ENCODE measurements around the gene DIP2C.

DIP2C gene

DNA sequence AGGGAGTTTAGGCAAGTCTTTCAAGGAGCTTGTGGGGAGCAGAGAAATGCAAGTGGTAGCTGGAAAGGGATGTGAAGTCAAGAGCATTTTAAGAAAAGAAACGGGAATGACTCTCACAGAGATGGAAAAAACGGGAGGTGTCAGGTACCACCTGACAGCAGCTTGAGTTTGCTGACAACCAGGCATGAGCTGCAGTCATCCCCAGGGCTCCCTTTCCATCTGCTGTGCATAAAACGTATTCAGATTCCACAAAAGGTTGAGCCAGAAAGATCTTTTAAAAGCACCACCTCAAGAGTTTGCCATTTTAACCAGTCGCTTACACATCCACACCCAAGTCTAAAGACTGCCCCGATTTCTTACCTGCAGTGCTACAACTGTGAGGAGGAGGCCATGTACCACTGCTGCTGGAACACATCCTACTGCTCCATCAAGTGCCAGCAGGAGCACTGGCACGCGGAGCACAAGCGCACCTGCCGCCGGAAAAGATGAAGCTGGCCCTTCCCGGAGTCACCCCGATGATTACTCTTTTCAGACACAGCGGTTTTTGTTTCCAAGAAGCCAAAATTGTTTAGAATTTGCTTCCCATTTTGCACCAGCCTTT, 437.4 kb downstream of the DIP2C start:
- DNase-seq: no peak

DNA sequence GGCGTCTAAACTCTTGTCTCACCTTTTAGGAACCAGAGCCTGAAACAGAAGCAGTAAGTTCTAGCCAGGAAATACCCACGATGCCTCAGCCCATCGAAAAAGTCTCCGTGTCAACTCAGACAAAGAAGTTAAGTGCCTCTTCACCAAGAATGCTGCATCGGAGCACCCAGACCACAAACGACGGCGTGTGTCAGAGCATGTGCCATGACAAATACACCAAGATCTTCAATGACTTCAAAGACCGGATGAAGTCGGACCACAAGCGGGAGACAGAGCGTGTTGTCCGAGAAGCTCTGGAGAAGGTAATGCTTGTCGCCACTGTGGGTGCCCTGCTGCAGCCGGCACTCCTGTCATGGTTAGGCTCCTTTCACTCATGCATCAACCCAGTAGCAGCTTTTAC, 441.2 kb downstream of the DIP2C start:
- DNase-seq: no peak

- DNase-seq: no peak
These were observed 442.0 kb downstream of the DIP2C start for GRCh38 chr10:247480-247879.

GRCh38 chr10:246431-246830, 443.0 kb downstream of the DIP2C start:
- no peak for DNase-seq

GRCh38 chr10:244227-244626, 445.2 kb downstream of the DIP2C start:
- no peak for DNase-seq

GRCh38 chr10:241966-242643, 447.4 kb downstream of the DIP2C start:
- no peak for DNase-seq

DNA sequence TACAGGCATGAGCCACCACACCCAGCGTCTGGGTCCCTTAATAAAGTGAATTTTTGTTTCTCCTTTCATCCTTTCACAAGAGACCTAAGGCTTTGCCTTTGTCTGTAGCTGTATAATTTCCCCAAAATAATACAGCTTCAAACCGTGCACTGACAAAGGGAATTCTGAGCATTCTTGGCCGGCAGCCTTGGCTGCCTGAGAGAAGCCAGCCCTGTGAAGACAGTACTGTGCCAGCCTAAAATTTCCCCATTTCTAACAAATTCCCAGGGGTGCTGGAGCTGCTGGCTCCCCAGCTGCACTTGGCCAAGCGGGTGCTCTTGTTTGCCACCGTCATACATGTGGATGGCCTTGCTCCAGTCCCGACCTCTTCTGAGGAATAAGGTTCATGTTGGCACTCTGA, 448.0 kb downstream of the DIP2C start:
- DNase-seq: no peak

- no peak for DNase-seq
These were observed 450.4 kb downstream of the DIP2C start for GRCh38 chr10:239109-239508.

DNA sequence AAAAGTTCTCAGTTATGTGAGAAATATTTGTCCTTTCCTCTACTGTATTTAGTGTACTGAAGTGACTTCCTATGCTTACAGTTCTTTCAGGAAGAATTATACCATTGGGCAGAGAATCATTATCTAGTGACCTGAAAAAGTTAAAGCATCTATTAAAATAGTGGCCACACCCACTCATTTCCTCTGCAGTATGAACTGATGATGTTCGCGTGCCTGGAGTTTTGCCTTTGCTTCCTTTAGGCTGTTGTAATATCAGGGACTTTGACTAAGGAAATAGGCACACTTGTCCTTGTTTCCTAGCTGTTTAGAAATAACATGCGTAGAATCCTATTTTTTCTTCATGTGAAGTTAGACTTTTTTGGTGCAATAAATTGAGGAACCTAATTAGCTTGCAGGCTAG, 453.6 kb downstream of the DIP2C start:
- DNase-seq: no peak

GRCh38 chr10:234708-235406, 454.6 kb downstream of the DIP2C start:
- DNase-seq: no peak

DNA sequence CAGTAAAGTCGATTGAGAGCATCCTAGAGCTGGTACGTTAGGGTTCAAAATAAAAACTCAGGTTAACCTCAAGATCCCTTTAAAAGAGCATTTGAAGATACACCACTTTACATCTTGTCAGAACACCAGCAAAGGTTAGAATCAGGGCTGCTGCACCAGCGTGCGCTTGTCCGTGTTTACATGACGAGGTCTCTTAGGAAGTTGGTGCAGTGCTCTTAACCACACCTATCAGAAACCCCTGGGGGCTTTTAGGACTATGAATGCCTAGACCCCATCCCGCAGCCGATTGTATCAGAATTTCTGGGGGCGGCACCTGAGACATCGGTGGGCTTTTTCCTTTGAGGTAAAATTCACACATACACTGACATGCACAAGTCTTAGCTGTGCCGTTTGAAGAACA, 456.6 kb downstream of the DIP2C start:
- DNase-seq: no peak

GRCh38 chr10:232061-232460, 457.4 kb downstream of the DIP2C start:
- DNase-seq: no peak

DNA sequence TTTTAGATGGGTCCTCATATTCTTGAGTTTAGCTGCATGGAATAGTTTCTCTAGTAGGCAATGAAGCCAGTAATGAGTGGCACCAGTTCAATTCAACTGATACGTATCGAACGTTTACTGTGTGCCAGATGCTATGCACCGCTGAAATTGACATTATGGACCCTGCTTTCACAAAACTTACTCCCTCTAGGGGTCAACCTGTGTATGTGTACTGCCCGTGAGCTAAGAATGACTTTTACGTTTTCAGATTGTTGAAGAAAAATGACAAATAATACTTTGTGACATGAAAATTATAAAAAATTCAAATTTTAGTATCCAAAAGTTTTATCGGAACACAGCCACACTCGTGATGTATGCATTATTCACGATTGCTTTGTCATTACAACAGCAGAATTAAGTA, 458.7 kb downstream of the DIP2C start:
- no peak for DNase-seq

DNA sequence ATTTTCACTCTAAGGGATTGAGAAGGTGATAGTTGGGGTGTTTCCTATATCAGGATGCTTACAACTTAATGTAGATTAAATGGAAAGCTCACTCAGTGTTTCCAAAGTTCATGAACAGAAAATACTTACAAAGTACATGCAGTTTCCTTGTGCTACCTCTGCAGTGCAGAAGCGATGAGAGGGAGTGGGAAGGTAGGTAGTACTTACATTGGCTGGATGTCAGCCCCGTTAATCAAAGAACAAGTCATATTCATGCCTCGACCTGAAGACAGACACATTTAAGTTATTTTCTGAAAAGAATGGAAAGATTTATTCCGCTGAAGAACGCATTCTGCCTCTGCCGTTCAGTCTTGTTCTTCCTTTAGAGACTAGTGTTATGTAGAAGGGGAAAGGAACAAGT, 461.1 kb downstream of the DIP2C start:
- no peak for DNase-seq

DNA sequence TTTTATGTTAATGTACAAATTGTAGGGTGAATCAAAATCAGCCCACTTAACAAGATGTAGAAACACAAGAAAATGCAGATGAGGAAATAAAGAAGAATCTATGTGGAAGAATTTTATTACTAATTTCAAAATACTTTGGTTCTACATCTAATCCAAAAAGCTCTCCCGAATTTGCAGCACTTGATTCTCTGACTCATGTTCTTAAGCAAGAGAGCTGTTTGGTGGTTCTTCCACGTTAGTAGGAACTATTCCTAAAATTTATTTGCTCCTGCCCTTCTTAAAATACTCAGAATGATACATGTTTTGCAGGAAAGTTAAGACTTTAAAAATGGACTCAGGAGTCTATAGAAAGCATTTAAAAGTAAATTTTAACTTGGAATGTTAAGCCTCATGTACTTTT, 462.5 kb downstream of the DIP2C start:
- no peak for DNase-seq

- no peak for DNase-seq
These were observed 463.4 kb downstream of the DIP2C start for GRCh38 chr10:226018-226417.

GRCh38 chr10:224571-224970, 464.9 kb downstream of the DIP2C start:
- no peak for DNase-seq
